SK-N-MC (cell line): ENCODE data around the gene SCAPER.

Source experiments
- DNase-seq: peaks from one replicate; pipeline ENCODE4 v3.0.0-alpha.2; 2011; ENCODE audit warnings: low read depth, low spot score
- H3K27ac ChIP-seq: fragments of 200-600 bp; sonication (generic); 2 replicates; pipeline ENCODE4 v1.5.1; 2016; ENCODE audit warnings: mixed run types
- H3K36me3 ChIP-seq: fragments of 200-600 bp; sonication (generic); 2 replicates; pipeline ENCODE4 v1.6.1; 2017; ENCODE audit warnings: antibody characterized with exemption, low read length, mixed read lengths; ENCODE audit not compliant: insufficient read depth
- H3K4me3 ChIP-seq: fragments of 200-600 bp; sonication (generic); 2 replicates; pipeline ENCODE4 v1.5.1; 2016
- H3K9ac ChIP-seq: fragments of 200-600 bp; sonication (generic); 2 replicates; pipeline ENCODE4 v1.8.0; 2017; ENCODE audit warnings: mixed run types, mixed read lengths; ENCODE audit not compliant: insufficient read length
- H3K9me3 ChIP-seq: fragments of 200-600 bp; sonication (generic); 2 replicates; pipeline ENCODE4 v1.6.1; 2017; ENCODE audit warnings: low read depth, mild to moderate bottlenecking, antibody characterized with exemption, low read length, moderate library complexity, mixed read lengths
- EZH2 ChIP-seq: fragments of 200-600 bp; sonication (generic); IDR thresholded peaks from one replicate; pipeline ENCODE4 v1.6.1; 2017; ENCODE audit warnings: antibody characterized with exemption
- FOXP2 ChIP-seq: optimal IDR thresholded peaks from 2 replicates; pipeline ENCODE3; 2011; ENCODE audit warnings: mild to moderate bottlenecking, moderate library complexity; ENCODE audit not compliant: insufficient read depth; ENCODE audit errors: extremely low read length, control extremely low read depth
- POLR2AphosphoS5 ChIP-seq: IDR thresholded peaks from 2 replicates; pipeline ENCODE4 v1.6.1; 2012; ENCODE audit warnings: mild to moderate bottlenecking, low read depth, low read length, borderline replicate concordance

Gene SCAPER

GRCh38 chr15:76664411-76664810, 240.7 kb downstream of the SCAPER start:
- no peak overlapping the region for H3K9ac ChIP-seq
- H3K36me3 ChIP-seq = no peaks in the 10 kb centered on the region
- TF ChIP-seq POLR2AphosphoS5 (no peak), FOXP2 (no peak), EZH2 (no peak)
- no peak overlapping the region for H3K4me3 ChIP-seq
- no peak for DNase-seq
- no peak overlapping the region for H3K27ac ChIP-seq
- H3K9me3 ChIP-seq = no peaks in the 10 kb centered on the region

- Histone ChIP-seq H3K36me3 (no peaks in the 10 kb centered on the region), H3K27ac (no peak overlapping the region), H3K9me3 (no peaks in the 10 kb centered on the region), H3K4me3 (no peak overlapping the region), H3K9ac (no peak overlapping the region)
- no peak for TF ChIP-seq FOXP2
- no peak for TF ChIP-seq EZH2
- no peak for TF ChIP-seq POLR2AphosphoS5
- no peak for DNase-seq
These were observed 241.6 kb downstream of the SCAPER start for GRCh38 chr15:76663529-76663928.

- Histone ChIP-seq H3K9me3 (no peaks in the 10 kb centered on the region; the same call in 1 of the 2 replicates), H3K36me3 (no peaks in the 10 kb centered on the region), H3K9ac (no peak overlapping the region), H3K4me3 (no peak overlapping the region), H3K27ac (no peak overlapping the region)
- no peak for TF ChIP-seq EZH2
- TF ChIP-seq POLR2AphosphoS5 = no peak
- TF ChIP-seq FOXP2 = no peak
- DNase-seq = no peak
These were observed 256.3 kb downstream of the SCAPER start for GRCh38 chr15:76648732-76649444.

- no peak for TF ChIP-seq POLR2AphosphoS5
- TF ChIP-seq FOXP2 = no peak
- no peak for TF ChIP-seq EZH2
- DNase-seq = no peak
These were observed 257.5 kb downstream of the SCAPER start for GRCh38 chr15:76647612-76648011.

GRCh38 chr15:76644646-76645045, 260.5 kb downstream of the SCAPER start:
- no peak for DNase-seq
- H3K4me3 ChIP-seq = no peak overlapping the region
- no peak for TF ChIP-seq POLR2AphosphoS5
- TF ChIP-seq EZH2 = no peak
- TF ChIP-seq FOXP2 = no peak
- H3K9ac ChIP-seq = no peak overlapping the region
- H3K27ac ChIP-seq = no peak overlapping the region
- H3K9me3 ChIP-seq = no peaks in the 10 kb centered on the region
- H3K36me3 ChIP-seq = no peaks in the 10 kb centered on the region

More at GRCh38 chr15:76647612-76648011, 257.5 kb downstream of the SCAPER start:
- H3K4me3 ChIP-seq = no peak overlapping the region
- H3K27ac ChIP-seq = no peak overlapping the region
- H3K9ac ChIP-seq = no peak overlapping the region
- H3K9me3 ChIP-seq = no peaks in the 10 kb centered on the region; the same call in 1 of the 2 replicates
- H3K36me3 ChIP-seq = no peaks in the 10 kb centered on the region

GRCh38 chr15:76642671-76643070, 262.5 kb downstream of the SCAPER start:
- TF ChIP-seq POLR2AphosphoS5 (no peak), FOXP2 (no peak), EZH2 (no peak)
- H3K9me3 ChIP-seq = no peaks in the 10 kb centered on the region
- no peak for DNase-seq
- H3K27ac ChIP-seq = no peak overlapping the region
- H3K36me3 ChIP-seq = no peaks in the 10 kb centered on the region
- H3K9ac ChIP-seq = no peak overlapping the region
- H3K4me3 ChIP-seq = no peak overlapping the region

GRCh38 chr15:76637166-76637565, 268.0 kb downstream of the SCAPER start:
- Histone ChIP-seq H3K9ac (no peak overlapping the region), H3K4me3 (no peak overlapping the region), H3K27ac (no peak overlapping the region), H3K36me3 (peaks cover 3% of the 10 kb centered on the region; the same call in 1 of the 2 replicates), H3K9me3 (peaks cover 4% of the 10 kb centered on the region; the same call in 1 of the 2 replicates)
- DNase-seq = no peak
- no peak for TF ChIP-seq FOXP2
- no peak for TF ChIP-seq EZH2

- peaks cover 3% of the 10 kb centered on the region; the same call in 1 of the 2 replicates for H3K36me3 ChIP-seq
- no peak overlapping the region for H3K4me3 ChIP-seq
- H3K27ac ChIP-seq = no peak overlapping the region
- no peak for DNase-seq
- H3K9ac ChIP-seq = no peak overlapping the region
- H3K9me3 ChIP-seq = peaks cover 4% of the 10 kb centered on the region; the same call in 1 of the 2 replicates
- no peak for TF ChIP-seq EZH2
- no peak for TF ChIP-seq FOXP2
- no peak for TF ChIP-seq POLR2AphosphoS5
These were observed 269.1 kb downstream of the SCAPER start for GRCh38 chr15:76636059-76636458.

GRCh38 chr15:76626611-76627010, 278.5 kb downstream of the SCAPER start:
- TF ChIP-seq POLR2AphosphoS5 = no peak
- no peak for TF ChIP-seq FOXP2
- no peak for TF ChIP-seq EZH2
- no peaks in the 10 kb centered on the region for H3K9me3 ChIP-seq
- H3K9ac ChIP-seq = no peak overlapping the region
- no peak overlapping the region for H3K4me3 ChIP-seq
- no peak overlapping the region for H3K27ac ChIP-seq
- no peaks in the 10 kb centered on the region for H3K36me3 ChIP-seq
- DNase-seq = no peak
